ENCODE measurements around the gene IGF2R. TPM values are rescaled to one million over a fixed set of nuclear protein-coding genes. Genes with fewer than 3 reads are reported as not detected.

Gene IGF2R
- total RNA-seq, 2 donors from 2014 or later = 60.3 to 91.3 TPM

DNA sequence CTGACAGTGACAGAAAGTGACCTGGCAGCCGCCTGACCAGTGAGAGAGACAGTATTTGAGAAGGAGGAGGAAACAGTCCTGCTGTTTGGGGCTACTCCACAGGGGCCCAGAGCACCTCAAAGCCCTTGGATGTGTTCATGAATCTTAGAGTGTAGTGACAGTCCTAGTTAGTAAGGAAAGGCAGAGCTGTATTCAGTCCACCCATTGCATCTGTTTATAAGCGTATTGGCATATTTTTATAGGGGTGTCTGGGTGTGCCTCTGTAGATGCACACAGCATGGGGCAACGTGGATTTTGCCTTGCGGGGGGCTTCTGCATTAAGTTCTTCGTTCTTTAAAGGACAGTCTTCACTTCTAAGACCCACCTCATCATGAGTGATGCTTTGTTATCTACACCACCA, 108.1 kb downstream of the IGF2R start:
- no peak for DNase-seq (ENCODE audit: low spot score)
- H3K4me1 ChIP-seq (replicated peaks) = no peaks in the 10 kb centered on the region
- no peak for TF ChIP-seq POLR2AphosphoS5 (IDR thresholded peaks at IDR 0.05)
- TF ChIP-seq POLR2A (IDR thresholded peaks at IDR 0.05) = no peak
- TF ChIP-seq, protein P1, sequence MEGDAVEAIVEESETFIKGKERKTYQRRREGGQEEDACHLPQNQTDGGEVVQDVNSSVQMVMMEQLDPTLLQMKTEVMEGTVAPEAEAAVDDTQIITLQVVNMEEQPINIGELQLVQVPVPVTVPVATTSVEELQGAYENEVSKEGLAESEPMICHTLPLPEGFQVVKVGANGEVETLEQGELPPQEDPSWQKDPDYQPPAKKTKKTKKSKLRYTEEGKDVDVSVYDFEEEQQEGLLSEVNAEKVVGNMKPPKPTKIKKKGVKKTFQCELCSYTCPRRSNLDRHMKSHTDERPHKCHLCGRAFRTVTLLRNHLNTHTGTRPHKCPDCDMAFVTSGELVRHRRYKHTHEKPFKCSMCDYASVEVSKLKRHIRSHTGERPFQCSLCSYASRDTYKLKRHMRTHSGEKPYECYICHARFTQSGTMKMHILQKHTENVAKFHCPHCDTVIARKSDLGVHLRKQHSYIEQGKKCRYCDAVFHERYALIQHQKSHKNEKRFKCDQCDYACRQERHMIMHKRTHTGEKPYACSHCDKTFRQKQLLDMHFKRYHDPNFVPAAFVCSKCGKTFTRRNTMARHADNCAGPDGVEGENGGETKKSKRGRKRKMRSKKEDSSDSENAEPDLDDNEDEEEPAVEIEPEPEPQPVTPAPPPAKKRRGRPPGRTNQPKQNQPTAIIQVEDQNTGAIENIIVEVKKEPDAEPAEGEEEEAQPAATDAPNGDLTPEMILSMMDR (IDR thresholded peaks at IDR 0.05) = no peak
- H3K9me3 ChIP-seq = no peaks in the 10 kb centered on the region
- no peak overlapping the region for H3K4me3 ChIP-seq
- WGBS = 93% methylated on average over 5 of the region's 5 CpGs
- intact Hi-C loops (cut with DNase I) = no loop called here
- H3K27ac ChIP-seq = no peak overlapping the region
- no peaks in the 10 kb centered on the region for H3K27me3 ChIP-seq (replicated peaks; ENCODE audit: insufficient read depth)
- peaks cover 4 to 5% of the 10 kb centered on the region in 2 donors for H3K36me3 ChIP-seq

GRCh38 chr6:160077526-160077925, 108.6 kb downstream of the IGF2R start:
- Histone ChIP-seq H3K36me3 (no peaks in the 10 kb centered on the region), H3K9me3 (no peaks in the 10 kb centered on the region)

GRCh38 chr6:160078883-160079685, 110.2 kb downstream of the IGF2R start:
- H3K27ac ChIP-seq = no peak overlapping the region
- TF ChIP-seq, protein P1 (IDR thresholded peaks at IDR 0.05) = no peak
- no peak for TF ChIP-seq POLR2AphosphoS5 (IDR thresholded peaks at IDR 0.05)
- TF ChIP-seq POLR2A (IDR thresholded peaks at IDR 0.05) = no peak
- no peaks in the 10 kb centered on the region for H3K9me3 ChIP-seq
- H3K36me3 ChIP-seq = peaks cover 0 to 3% of the 10 kb centered on the region in 2 donors
- WGBS = 97% methylated on average over 22 of the region's 23 CpGs
- H3K27me3 ChIP-seq (replicated peaks; ENCODE audit: insufficient read depth) = no peaks in the 10 kb centered on the region
- no peaks in the 10 kb centered on the region for H3K4me1 ChIP-seq (replicated peaks)
- H3K4me3 ChIP-seq = no peak overlapping the region
- intact Hi-C loops (cut with DNase I) = no loop called here
- DNase-seq (ENCODE audit: low spot score) = no peak

More at GRCh38 chr6:160077526-160077925, 108.6 kb downstream of the IGF2R start:
- DNase-seq (ENCODE audit: low spot score) = no peak
- no peaks in the 10 kb centered on the region for H3K27me3 ChIP-seq (replicated peaks; ENCODE audit: insufficient read depth)
- H3K27ac ChIP-seq = no peak overlapping the region
- no peaks in the 10 kb centered on the region for H3K4me1 ChIP-seq (replicated peaks)
- intact Hi-C loops (cut with DNase I) = no loop called here
- H3K4me3 ChIP-seq = no peak overlapping the region
- WGBS = 87% methylated on average over 2 of the region's 2 CpGs
- TF ChIP-seq POLR2A (IDR thresholded peaks at IDR 0.05) (no peak), POLR2AphosphoS5 (IDR thresholded peaks at IDR 0.05) (no peak)
- TF ChIP-seq, protein P1 (IDR thresholded peaks at IDR 0.05) = no peak

DNA sequence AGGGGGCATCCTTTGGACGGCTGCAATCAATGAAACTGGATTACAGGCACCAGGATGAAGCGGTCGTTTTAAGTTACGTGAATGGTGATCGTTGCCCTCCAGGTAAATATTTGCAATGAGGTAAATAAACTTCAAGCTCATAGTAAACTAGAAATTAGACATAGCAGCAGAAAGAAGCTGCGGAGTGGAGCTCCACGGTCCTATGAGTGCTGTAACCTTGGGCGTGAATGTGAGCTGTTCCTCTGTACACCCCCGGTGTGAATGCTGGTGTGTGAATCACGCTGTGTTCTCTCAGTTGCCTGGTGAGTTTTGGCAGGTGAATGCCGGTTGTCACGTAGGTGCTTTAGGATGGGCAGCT, 110.8 kb downstream of the IGF2R start:
- no peaks in the 10 kb centered on the region for H3K4me1 ChIP-seq (replicated peaks)
- H3K27ac ChIP-seq = no peak overlapping the region
- intact Hi-C loops (cut with DNase I) = no loop called here
- no peak for TF ChIP-seq POLR2AphosphoS5 (IDR thresholded peaks at IDR 0.05)
- TF ChIP-seq, protein P1 (IDR thresholded peaks at IDR 0.05) = no peak
- no peak for TF ChIP-seq POLR2A (IDR thresholded peaks at IDR 0.05)
- 83% methylated on average over 12 of the region's 12 CpGs for WGBS
- no peaks in the 10 kb centered on the region for H3K9me3 ChIP-seq
- peaks cover 0 to 9% of the 10 kb centered on the region in 2 donors for H3K36me3 ChIP-seq
- no peak overlapping the region for H3K4me3 ChIP-seq
- DNase-seq (ENCODE audit: low spot score) = no peak
- H3K27me3 ChIP-seq (replicated peaks; ENCODE audit: insufficient read depth) = no peaks in the 10 kb centered on the region

- Histone ChIP-seq H3K27me3 (replicated peaks; ENCODE audit: insufficient read depth) (no peaks in the 10 kb centered on the region), H3K27ac (no peak overlapping the region), H3K9me3 (no peaks in the 10 kb centered on the region), H3K4me3 (no peak overlapping the region), H3K4me1 (replicated peaks) (no peaks in the 10 kb centered on the region), H3K36me3 (peaks cover 0 to 9% of the 10 kb centered on the region in 2 donors)
- TF ChIP-seq, protein P1 (IDR thresholded peaks at IDR 0.05) = no peak
- TF ChIP-seq POLR2AphosphoS5 (IDR thresholded peaks at IDR 0.05) (no peak), POLR2A (IDR thresholded peaks at IDR 0.05) (no peak)
- 96% methylated on average over 17 of the region's 17 CpGs for WGBS
- intact Hi-C loops (cut with DNase I) = no loop called here
- no peak for DNase-seq (ENCODE audit: low spot score)
These were observed 111.2 kb downstream of the IGF2R start for GRCh38 chr6:160080097-160080496.
